HUES64 (cell line): ENCODE measurements around the gene NDUFS8.

ENCODE experiments used
- H3K27ac ChIP-seq: 2 replicates; pipeline ENCODE4 v1.7.0; 2013; ENCODE audit warnings: low read depth, low read length, inconsistent platforms
- H3K27me3 ChIP-seq: 2 replicates; pipeline ENCODE4 v1.6.1; 2013; ENCODE audit warnings: mild to moderate bottlenecking, low read length; ENCODE audit not compliant: insufficient read depth
- H3K36me3 ChIP-seq: 2 replicates; pipeline ENCODE4 v1.6.1; 2013; ENCODE audit warnings: mild to moderate bottlenecking, low read length; ENCODE audit not compliant: insufficient read depth
- H3K4me1 ChIP-seq: 2 replicates; pipeline ENCODE4 v1.6.1; 2013; ENCODE audit warnings: mild to moderate bottlenecking, low read length, moderate library complexity; ENCODE audit not compliant: insufficient read depth
- H3K4me3 ChIP-seq: 2 replicates; pipeline ENCODE4 v1.5.1; 2013; ENCODE audit warnings: mild to moderate bottlenecking, low read length, moderate library complexity
- H3K9ac ChIP-seq: 2 replicates; pipeline ENCODE4 v1.6.1; 2013; ENCODE audit warnings: mild to moderate bottlenecking, low read depth, low read length
- H3K9me3 ChIP-seq: 2 replicates; pipeline ENCODE4 v1.6.1; 2013; ENCODE audit warnings: low read depth, low read length; ENCODE audit not compliant: insufficient read depth
- WGBS: fragments of 150-250, 120-280 bp; methylation state at CpG from one replicate; pipeline ENCODE4 v1.1.7; 2013; ENCODE audit warnings: missing lambda C conversion rate; 5-methylcytosine and 5-hydroxymethylcytosine counted together

NDUFS8 gene

GRCh38 chr11:68004551-68005335 is 25.7 kb upstream of the NDUFS8 start:
- H3K4me3 ChIP-seq: peak overlapping the region; percentile 55; the same call in 1 of the 2 replicates

GRCh38 chr11:68006606-68007166 is 23.8 kb upstream of the NDUFS8 start:
- Histone ChIP-seq H3K27ac (no peak overlapping the region), H3K36me3 (no peaks in the 10 kb centered on the region), H3K27me3 (peaks cover 11% of the 10 kb centered on the region; the same call in 1 of the 2 replicates), H3K9me3 (no peaks in the 10 kb centered on the region), H3K9ac (no peak overlapping the region), H3K4me1 (peaks cover 17% of the 10 kb centered on the region), H3K4me3 (no peak overlapping the region)
- 94% methylated on average over 7 of the region's 7 CpGs for WGBS

More at GRCh38 chr11:68004551-68005335, 25.7 kb upstream of the NDUFS8 start:
- Histone ChIP-seq H3K4me1 (peaks cover 6% of the 10 kb centered on the region; the same call in 1 of the 2 replicates), H3K36me3 (no peaks in the 10 kb centered on the region), H3K9ac (no peak overlapping the region), H3K27ac (no peak overlapping the region), H3K9me3 (no peaks in the 10 kb centered on the region), H3K27me3 (peaks cover 11% of the 10 kb centered on the region; the same call in 1 of the 2 replicates)
- WGBS: 85% methylated on average over 14 of the region's 14 CpGs

GRCh38 chr11:68007498-68008380 is 22.7 kb upstream of the NDUFS8 start:
- Histone ChIP-seq H3K9me3 (no peaks in the 10 kb centered on the region), H3K36me3 (no peaks in the 10 kb centered on the region), H3K4me3 (no peak overlapping the region), H3K4me1 (peaks cover 17% of the 10 kb centered on the region), H3K9ac (no peak overlapping the region), H3K27ac (no peak overlapping the region), H3K27me3 (peaks cover 7% of the 10 kb centered on the region; the same call in 1 of the 2 replicates)
- WGBS: 91% methylated on average over 16 of the region's 16 CpGs

GRCh38 chr11:68008381-68009337 is 21.8 kb upstream of the NDUFS8 start:
- Histone ChIP-seq H3K4me1 (peaks cover 17% of the 10 kb centered on the region), H3K27ac (no peak overlapping the region), H3K4me3 (no peak overlapping the region), H3K9me3 (no peaks in the 10 kb centered on the region), H3K27me3 (no peaks in the 10 kb centered on the region; the same call in 1 of the 2 replicates), H3K9ac (no peak overlapping the region), H3K36me3 (no peaks in the 10 kb centered on the region)
- WGBS: 88% methylated on average over 27 of the region's 27 CpGs

GRCh38 chr11:68009391-68010089 is 20.9 kb upstream of the NDUFS8 start:
- no peaks in the 10 kb centered on the region for H3K36me3 ChIP-seq
- H3K27me3 ChIP-seq: no peaks in the 10 kb centered on the region
- WGBS: 88% methylated on average over 10 of the region's 12 CpGs
- H3K4me3 ChIP-seq: no peak overlapping the region
- H3K27ac ChIP-seq: no peak overlapping the region
- no peaks in the 10 kb centered on the region for H3K9me3 ChIP-seq
- H3K4me1 ChIP-seq: peaks cover 13% of the 10 kb centered on the region
- H3K9ac ChIP-seq: no peak overlapping the region; the same call in 1 of the 2 replicates

- WGBS: 53% methylated on average over 33 of the region's 33 CpGs
- no peak within 1 kb of the TSS for H3K4me3 ChIP-seq
- H3K36me3 ChIP-seq: no peaks in the 10 kb centered on the region
- H3K27me3 ChIP-seq: no peaks in the 10 kb centered on the region
- H3K9ac ChIP-seq: no peak within 1 kb of the TSS; the same call in 1 of the 2 replicates
- peaks cover 12% of the 10 kb centered on the region for H3K4me1 ChIP-seq
- no peaks in the 10 kb centered on the region for H3K9me3 ChIP-seq
- 0 out of 2 replicates have a peak within 1 kb of the TSS, but pooled peaks have one; percentile 46 for H3K27ac ChIP-seq
Measured at GRCh38 chr11:68010090-68011041, 20.1 kb upstream of the NDUFS8 start, which contains the start of gene ALDH3B1. TSS of gene ALDH3B1 (plus strand) at chr11:68010327. CDS start at chr11:68015298, 4,971 bp downstream.

GRCh38 chr11:68011051-68011943 is 19.2 kb upstream of the NDUFS8 start:
- Histone ChIP-seq H3K27me3 (no peaks in the 10 kb centered on the region), H3K9ac (no peak overlapping the region), H3K4me3 (no peak overlapping the region), H3K27ac (no peak overlapping the region), H3K4me1 (peaks cover 12% of the 10 kb centered on the region), H3K36me3 (no peaks in the 10 kb centered on the region), H3K9me3 (no peaks in the 10 kb centered on the region)
- WGBS: 91% methylated on average over 16 of the region's 16 CpGs

- H3K9ac ChIP-seq: no peak overlapping the region
- peaks cover 12% of the 10 kb centered on the region for H3K4me1 ChIP-seq
- H3K36me3 ChIP-seq: no peaks in the 10 kb centered on the region
- WGBS: 90% methylated on average over 16 of the region's 17 CpGs
- H3K27ac ChIP-seq: no peak overlapping the region
- no peaks in the 10 kb centered on the region for H3K9me3 ChIP-seq
- H3K4me3 ChIP-seq: no peak overlapping the region
- H3K27me3 ChIP-seq: no peaks in the 10 kb centered on the region
Measured at GRCh38 chr11:68012044-68012842, 18.2 kb upstream of the NDUFS8 start.
